GM12865 (cell line): ENCODE data around the gene AFDN.

Experiments used
- DNase-seq: peaks from one replicate; pipeline ENCODE4 v3.0.0; 2010; ENCODE audit warnings: low read depth
- H3K4me3 ChIP-seq: 2 replicates; pipeline ENCODE4 v1.5.1; 2011; ENCODE audit warnings: mild to moderate bottlenecking, low read depth, low read length, control low read depth
- TF ChIP-seq, protein P1 (sequence below): IDR thresholded peaks from 2 replicates; pipeline ENCODE4 v1.5.1; 2011; ENCODE audit warnings: low read length, control low read depth, low read depth, inconsistent platforms; ENCODE audit not compliant: insufficient read depth; ENCODE audit errors: missing control alignments

The AFDN gene

DNA sequence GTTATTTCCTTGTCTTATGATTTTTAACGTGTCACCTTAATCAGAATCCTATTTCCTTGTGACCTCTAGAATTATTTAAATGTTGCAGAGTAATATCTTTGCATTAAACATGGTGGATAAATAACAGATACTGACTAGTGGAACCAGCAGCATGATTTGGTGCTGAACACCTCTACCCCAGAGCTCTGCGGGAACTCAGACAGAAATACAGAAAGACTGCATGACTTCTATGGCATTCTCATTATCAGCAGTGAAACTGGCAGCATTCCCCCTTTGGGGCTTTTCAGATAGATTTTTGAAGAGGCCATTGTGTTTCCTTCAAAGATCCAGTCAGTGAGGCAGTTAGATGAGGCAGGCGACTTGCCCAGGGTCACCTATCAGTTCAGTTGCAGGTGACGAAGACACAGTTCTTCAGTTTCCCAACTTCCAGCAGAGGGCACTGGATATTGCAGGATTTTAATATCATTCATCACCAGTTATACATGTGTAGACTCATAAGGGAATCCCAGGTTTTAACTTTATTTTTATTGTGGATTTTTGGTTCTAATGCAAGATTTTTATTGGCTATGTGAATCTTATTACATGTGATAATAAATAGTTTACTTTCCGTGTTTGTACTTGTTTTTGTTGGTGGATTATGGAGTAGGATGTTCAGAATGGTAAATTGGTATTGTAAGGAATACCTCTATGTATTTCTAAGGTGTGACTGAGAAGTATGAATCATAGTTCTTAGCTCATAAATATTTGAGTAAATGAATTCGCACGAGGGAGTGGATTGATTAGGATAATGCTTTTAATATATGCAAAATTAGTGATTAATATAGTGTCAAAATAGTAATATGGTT lies 81.3 kb downstream of the AFDN start:
- no peak for DNase-seq
- H3K4me3 ChIP-seq: no peak overlapping the region
- TF ChIP-seq, protein P1, sequence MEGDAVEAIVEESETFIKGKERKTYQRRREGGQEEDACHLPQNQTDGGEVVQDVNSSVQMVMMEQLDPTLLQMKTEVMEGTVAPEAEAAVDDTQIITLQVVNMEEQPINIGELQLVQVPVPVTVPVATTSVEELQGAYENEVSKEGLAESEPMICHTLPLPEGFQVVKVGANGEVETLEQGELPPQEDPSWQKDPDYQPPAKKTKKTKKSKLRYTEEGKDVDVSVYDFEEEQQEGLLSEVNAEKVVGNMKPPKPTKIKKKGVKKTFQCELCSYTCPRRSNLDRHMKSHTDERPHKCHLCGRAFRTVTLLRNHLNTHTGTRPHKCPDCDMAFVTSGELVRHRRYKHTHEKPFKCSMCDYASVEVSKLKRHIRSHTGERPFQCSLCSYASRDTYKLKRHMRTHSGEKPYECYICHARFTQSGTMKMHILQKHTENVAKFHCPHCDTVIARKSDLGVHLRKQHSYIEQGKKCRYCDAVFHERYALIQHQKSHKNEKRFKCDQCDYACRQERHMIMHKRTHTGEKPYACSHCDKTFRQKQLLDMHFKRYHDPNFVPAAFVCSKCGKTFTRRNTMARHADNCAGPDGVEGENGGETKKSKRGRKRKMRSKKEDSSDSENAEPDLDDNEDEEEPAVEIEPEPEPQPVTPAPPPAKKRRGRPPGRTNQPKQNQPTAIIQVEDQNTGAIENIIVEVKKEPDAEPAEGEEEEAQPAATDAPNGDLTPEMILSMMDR: no peak

DNA sequence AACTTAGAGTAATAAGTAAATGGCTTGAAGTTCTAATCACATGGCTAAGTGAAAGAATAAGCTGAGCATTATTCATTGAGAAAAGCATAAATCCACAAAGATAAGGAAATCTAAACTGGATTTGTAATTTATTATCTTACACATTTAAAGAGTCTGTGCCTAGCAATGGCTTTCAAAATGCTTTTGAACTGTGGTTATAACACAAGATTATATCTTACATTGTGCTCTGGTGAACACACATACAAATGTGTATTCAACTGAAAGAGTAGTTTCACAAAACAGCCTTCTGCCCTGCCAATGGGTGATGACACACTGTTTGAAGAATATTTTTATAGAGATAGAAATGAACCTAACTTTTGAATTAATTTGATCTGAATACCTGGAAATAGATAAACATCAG lies 83.3 kb downstream of the AFDN start:
- no peak for DNase-seq
- TF ChIP-seq, protein P1: no peak
- no peak overlapping the region for H3K4me3 ChIP-seq

DNA sequence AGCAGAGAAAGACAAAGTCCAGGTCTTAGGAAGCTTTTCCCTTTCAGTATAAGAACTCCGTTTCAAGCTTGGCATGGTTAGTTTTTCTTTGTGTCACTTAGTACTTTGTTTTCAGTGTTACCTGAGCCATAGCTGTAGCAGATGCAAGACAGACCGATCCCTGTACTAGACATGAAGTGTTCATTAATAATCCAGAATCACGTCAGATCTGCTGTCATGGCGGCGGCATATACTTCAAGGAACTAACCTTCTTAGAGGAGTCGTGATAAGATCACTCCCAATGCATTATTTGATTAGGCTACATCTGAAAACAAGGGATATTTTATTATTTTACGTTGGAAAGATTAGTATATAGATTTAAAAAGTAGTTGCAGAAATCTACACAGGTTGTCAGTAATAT lies 83.9 kb downstream of the AFDN start:
- TF ChIP-seq, protein P1: no peak
- H3K4me3 ChIP-seq: no peak overlapping the region
- DNase-seq: no peak

DNA sequence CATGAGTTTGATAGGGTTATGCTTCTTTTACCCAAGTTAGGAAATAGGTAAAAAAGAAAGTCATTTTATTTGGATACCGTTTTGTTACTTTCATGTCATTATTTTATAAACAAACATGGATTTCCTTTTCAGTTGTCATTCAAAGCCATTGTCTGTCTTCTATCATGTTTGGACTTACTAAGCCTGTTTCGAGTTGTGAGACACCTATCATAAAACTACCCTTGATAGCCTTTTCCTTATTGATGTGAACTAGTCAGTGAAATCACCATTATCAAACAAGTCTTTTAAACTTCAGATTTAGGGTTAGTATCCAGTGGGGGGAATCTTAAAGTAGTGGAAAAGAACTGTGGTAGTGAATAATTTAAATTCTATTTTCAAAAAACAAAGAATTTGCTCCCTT lies 85.8 kb downstream of the AFDN start:
- DNase-seq: no peak
- TF ChIP-seq, protein P1: no peak

DNA sequence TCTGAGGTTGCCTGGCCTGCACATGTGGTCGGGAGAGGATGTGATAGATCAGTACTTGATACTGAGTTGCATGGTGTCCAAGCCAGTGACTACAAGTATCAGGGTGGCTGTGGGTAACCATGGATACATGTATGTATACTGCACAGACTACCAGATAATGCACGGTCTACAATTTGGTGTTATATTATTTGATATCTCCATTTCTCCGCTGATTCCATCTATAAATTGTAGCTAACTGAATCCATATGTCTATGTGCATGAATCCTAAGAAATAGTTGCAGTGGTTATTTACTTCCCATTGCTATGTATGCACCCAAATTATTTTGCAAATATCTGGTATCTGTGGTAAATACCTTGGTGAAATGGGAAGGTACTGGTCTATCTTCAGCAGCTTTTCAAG lies 87.0 kb downstream of the AFDN start:
- H3K4me3 ChIP-seq: no peak overlapping the region
- TF ChIP-seq, protein P1: no peak
- DNase-seq: no peak

More for the DNA sequence above, 85.8 kb downstream of the AFDN start:
- no peak overlapping the region for H3K4me3 ChIP-seq

DNA sequence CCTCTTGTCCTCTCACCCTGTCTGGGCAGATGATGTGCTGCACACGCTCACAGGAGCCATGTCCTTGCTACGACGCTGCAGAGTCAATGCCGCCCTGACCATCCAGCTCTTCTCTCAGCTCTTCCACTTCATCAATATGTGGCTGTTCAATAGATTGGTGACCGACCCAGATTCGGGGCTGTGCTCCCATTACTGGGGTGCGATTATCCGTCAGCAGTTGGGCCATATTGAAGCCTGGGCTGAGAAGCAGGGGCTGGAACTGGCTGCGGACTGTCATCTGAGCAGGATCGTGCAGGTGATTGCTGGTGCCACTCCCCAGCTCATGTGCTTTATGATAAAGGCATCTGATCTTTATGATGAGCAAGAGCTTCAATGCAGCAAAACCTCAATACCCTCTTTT lies 88.4 kb downstream of the AFDN start:
- no peak for DNase-seq
- H3K4me3 ChIP-seq: no peak overlapping the region
- TF ChIP-seq, protein P1: no peak
